Mesenchymal stem cell (in vitro differentiated cells and primary cell): ENCODE measurements around the gene ARAP3.

Experiments used
- DNase-seq: peaks from one replicate; pipeline ENCODE4 v3.0.0-alpha.2; 2013
- H2AFZ ChIP-seq: one replicate; pipeline ENCODE4 v1.6.1; 2013; ENCODE audit warnings: low read depth, mild to moderate bottlenecking, control low read depth, inconsistent platforms, low read length, moderate library complexity
- H2AK5ac ChIP-seq: 2 replicates; pipeline ENCODE4 v1.6.1; 2013; ENCODE audit warnings: low read length, moderate library complexity, mild to moderate bottlenecking, inconsistent platforms; ENCODE audit not compliant: severe bottlenecking
- H2BK120ac ChIP-seq: one replicate; pipeline ENCODE4 v1.6.1; 2013; ENCODE audit warnings: low read depth, mild to moderate bottlenecking, inconsistent platforms, low read length, moderate library complexity
- H2BK12ac ChIP-seq, 2 experiments: one replicate each; pipeline ENCODE4 v1.6.1; 2013; ENCODE audit warnings: inconsistent platforms in 2 of 2, low read length in 2 of 2, mild to moderate bottlenecking in 2 of 2, moderate library complexity in 2 of 2, control low read depth in 1 of 2
- H2BK15ac ChIP-seq: one replicate; pipeline ENCODE4 v1.6.1; 2013; ENCODE audit warnings: mild to moderate bottlenecking, low read depth, inconsistent platforms; ENCODE audit not compliant: poor library complexity, severe bottlenecking
- H2BK5ac ChIP-seq: 2 replicates; pipeline ENCODE4 v1.6.1; 2013; ENCODE audit warnings: low read depth, mild to moderate bottlenecking, low read length, control low read depth, inconsistent platforms; ENCODE audit not compliant: poor library complexity, severe bottlenecking
- H3K14ac ChIP-seq, 2 experiments: one replicate each; pipeline ENCODE4 v1.6.1; 2013; ENCODE audit warnings: inconsistent platforms in 2 of 2, low read length in 2 of 2, control low read depth in 1 of 2, mild to moderate bottlenecking in 1 of 2, moderate library complexity in 1 of 2
- H3K18ac ChIP-seq, 2 experiments: one replicate each; pipeline ENCODE4 v1.6.1; 2013; ENCODE audit warnings: inconsistent platforms in 2 of 2, low read length in 2 of 2, control low read depth in 1 of 2, low read depth in 1 of 2, mild to moderate bottlenecking in 1 of 2
- H3K23ac ChIP-seq, 2 experiments: one replicate each; pipeline ENCODE4 v1.6.1; 2013; ENCODE audit warnings: inconsistent platforms in 2 of 2, low read length in 2 of 2, mild to moderate bottlenecking in 2 of 2, moderate library complexity in 2 of 2, control low read depth in 1 of 2
- H3K27ac ChIP-seq: 2 replicates; pipeline ENCODE4 v1.5.1; 2013; ENCODE audit warnings: mild to moderate bottlenecking, moderate library complexity, low read length, control low read depth, inconsistent platforms; ENCODE audit not compliant: poor library complexity, severe bottlenecking
- H3K27me3 ChIP-seq, 2 experiments: 2 replicates each; pipeline versions ENCODE4 v1.6.1 to v1.7.0; 2013; ENCODE audit warnings: low read length in 2 of 2, mild to moderate bottlenecking in 2 of 2, moderate library complexity in 2 of 2, control low read depth in 1 of 2, inconsistent platforms in 1 of 2; ENCODE audit not compliant: control insufficient read depth in 1 of 2, insufficient read depth in 1 of 2
- H3K36me3 ChIP-seq, 2 experiments: 2 replicates each; pipeline versions ENCODE4 v1.6.1 to v1.7.0; 2013; ENCODE audit warnings: low read length in 2 of 2, control low read depth in 1 of 2, inconsistent platforms in 1 of 2, low read depth in 1 of 2, mild to moderate bottlenecking in 1 of 2; ENCODE audit not compliant: insufficient read depth in 2 of 2, control insufficient read depth in 1 of 2
- H3K4ac ChIP-seq, 2 experiments: one replicate each; pipeline ENCODE4 v1.6.1; 2013; ENCODE audit warnings: inconsistent platforms in 2 of 2, low read length in 2 of 2, mild to moderate bottlenecking in 2 of 2, moderate library complexity in 2 of 2, control low read depth in 1 of 2, low read depth in 1 of 2
- H3K4me1 ChIP-seq: 2 replicates; pipeline ENCODE4 v1.6.1; 2013; ENCODE audit warnings: low read depth, low read length, control low read depth; ENCODE audit not compliant: control insufficient read depth, insufficient read depth
- H3K4me2 ChIP-seq: 2 replicates; pipeline ENCODE4 v1.6.1; 2013; ENCODE audit warnings: low read length, mild to moderate bottlenecking, inconsistent platforms; ENCODE audit not compliant: poor library complexity, severe bottlenecking
- H3K4me3 ChIP-seq, 2 experiments: 2 replicates each; pipeline versions ENCODE4 v1.5.1 to v1.7.0; 2013; ENCODE audit warnings: low read length in 2 of 2, mild to moderate bottlenecking in 2 of 2, control low read depth in 1 of 2, low read depth in 1 of 2; ENCODE audit not compliant: insufficient read depth in 1 of 2
- H3K79me1 ChIP-seq: replicated peaks from 2 replicates; pipeline ENCODE4 v1.6.1; 2013; ENCODE audit warnings: mild to moderate bottlenecking, control low read depth, low read length, inconsistent platforms; ENCODE audit not compliant: poor library complexity, severe bottlenecking
- H3K9ac ChIP-seq: 2 replicates; pipeline ENCODE4 v1.7.0; 2013; ENCODE audit warnings: mild to moderate bottlenecking, low read length, moderate library complexity
- H3K9me3 ChIP-seq: 2 replicates; pipeline ENCODE4 v1.7.0; 2013; ENCODE audit warnings: mild to moderate bottlenecking, low read length; ENCODE audit not compliant: control insufficient read depth
- H4K8ac ChIP-seq: one replicate; pipeline ENCODE4 v1.6.1; 2013; ENCODE audit warnings: inconsistent platforms, mild to moderate bottlenecking, low read length, moderate library complexity
- H4K91ac ChIP-seq: one replicate; pipeline ENCODE4 v1.6.1; 2013; ENCODE audit warnings: mild to moderate bottlenecking, low read length, inconsistent platforms
- WGBS: methylation state at CpG from one replicate; pipeline ENCODE4 v1.1.7; 2013; ENCODE audit warnings: mixed read lengths; 5-methylcytosine and 5-hydroxymethylcytosine counted together

ARAP3 gene

DNA sequence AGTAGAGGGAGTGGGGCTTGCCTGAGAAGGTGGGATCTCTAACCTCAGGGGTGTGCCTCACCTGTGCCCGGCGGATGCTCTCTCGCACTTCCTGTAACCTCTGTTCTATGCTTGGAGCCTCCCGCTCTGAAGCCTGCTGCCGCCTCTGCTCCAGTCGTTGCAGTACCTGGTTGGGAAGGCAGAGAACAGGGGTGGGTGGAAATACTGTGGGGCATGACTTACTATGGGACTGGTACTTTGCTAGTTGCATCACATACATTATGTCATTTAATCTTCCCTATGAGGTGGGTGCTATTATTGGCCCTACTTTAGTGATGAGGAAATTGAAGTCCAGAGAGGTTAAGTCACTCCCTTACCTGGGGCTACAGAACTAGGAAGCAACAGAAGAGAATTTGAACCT is 36.0 kb downstream of the ARAP3 start:
- no peak overlapping the region for H2BK12ac ChIP-seq
- no peak overlapping the region for H3K9ac ChIP-seq
- no peak overlapping the region for H3K27ac ChIP-seq
- H3K9me3 ChIP-seq: no peaks in the 10 kb centered on the region
- no peak overlapping the region for H2AFZ ChIP-seq
- H3K36me3 ChIP-seq: peaks cover 59 to 78% of the 10 kb centered on the region in 2 experiments
- no peak overlapping the region for H2BK15ac ChIP-seq
- no peak overlapping the region for H2BK120ac ChIP-seq
- WGBS: 96% methylated on average over 6 of the region's 6 CpGs
- no peak overlapping the region for H2BK5ac ChIP-seq
- no peak overlapping the region for H3K23ac ChIP-seq
- no peak overlapping the region for H3K4me3 ChIP-seq
- H3K14ac ChIP-seq: no peak overlapping the region
- no peaks in the 10 kb centered on the region for H3K27me3 ChIP-seq
- no peak overlapping the region for H4K91ac ChIP-seq
- no peak for DNase-seq
- peaks cover 20% of the 10 kb centered on the region for H3K4me1 ChIP-seq
- peaks cover 28% of the 10 kb centered on the region for H3K79me1 ChIP-seq
- no peak overlapping the region for H3K4ac ChIP-seq
- no peak overlapping the region for H4K8ac ChIP-seq
- no peak overlapping the region for H3K4me2 ChIP-seq
- no peak overlapping the region for H3K18ac ChIP-seq
- no peak overlapping the region for H2AK5ac ChIP-seq

- no peak overlapping the region for H2BK15ac ChIP-seq
- no peak overlapping the region for H3K4ac ChIP-seq
- no peak overlapping the region for H2AFZ ChIP-seq
- no peak overlapping the region for H2BK12ac ChIP-seq
- no peak overlapping the region for H3K14ac ChIP-seq
- H2AK5ac ChIP-seq: no peak overlapping the region
- H4K91ac ChIP-seq: no peak overlapping the region
- no peak overlapping the region for H3K23ac ChIP-seq
- WGBS: no CpG with 5 or more reads among the region's 2 CpGs
- no peak overlapping the region for H3K27ac ChIP-seq
- peaks cover 25% of the 10 kb centered on the region for H3K4me1 ChIP-seq
- peaks cover 0 to 4% of the 10 kb centered on the region in 2 experiments for H3K27me3 ChIP-seq
- no peak overlapping the region for H2BK120ac ChIP-seq
- no peak overlapping the region for H2BK5ac ChIP-seq
- no peak overlapping the region for H3K4me3 ChIP-seq
- no peak overlapping the region for H3K4me2 ChIP-seq
- no peak overlapping the region for H3K9ac ChIP-seq
- no peak overlapping the region for H3K18ac ChIP-seq
- peaks cover 15% of the 10 kb centered on the region for H3K79me1 ChIP-seq
- no peak overlapping the region for H4K8ac ChIP-seq
- H3K36me3 ChIP-seq: peaks cover 54 to 56% of the 10 kb centered on the region in 2 experiments
- DNase-seq: peak; percentile 64
- no peaks in the 10 kb centered on the region for H3K9me3 ChIP-seq
Measured at GRCh38 chr5:141641634-141642267, 40.3 kb downstream of the ARAP3 start.

- WGBS: 96% methylated on average over 6 of the region's 9 CpGs
- Histone ChIP-seq H3K14ac (no peak overlapping the region), H3K23ac (no peak overlapping the region), H2BK120ac (no peak overlapping the region), H2BK5ac (no peak overlapping the region), H2AFZ (no peak overlapping the region), H2BK15ac (no peak overlapping the region), H3K79me1 (peaks cover 17% of the 10 kb centered on the region), H3K4me1 (peaks cover 30% of the 10 kb centered on the region), H3K27ac (no peak overlapping the region), H4K91ac (no peak overlapping the region), H4K8ac (no peak overlapping the region), H3K9ac (no peak overlapping the region), H3K9me3 (no peaks in the 10 kb centered on the region), H3K27me3 (peaks cover 0 to 4% of the 10 kb centered on the region in 2 experiments), H3K4ac (no peak overlapping the region), H2BK12ac (no peak overlapping the region), H3K18ac (no peak overlapping the region), H2AK5ac (no peak overlapping the region), H3K36me3 (peaks cover 44 to 46% of the 10 kb centered on the region in 2 experiments), H3K4me2 (no peak overlapping the region), H3K4me3 (no peak overlapping the region)
- no peak for DNase-seq
Measured at GRCh38 chr5:141640698-141641097, 41.3 kb downstream of the ARAP3 start.

DNA sequence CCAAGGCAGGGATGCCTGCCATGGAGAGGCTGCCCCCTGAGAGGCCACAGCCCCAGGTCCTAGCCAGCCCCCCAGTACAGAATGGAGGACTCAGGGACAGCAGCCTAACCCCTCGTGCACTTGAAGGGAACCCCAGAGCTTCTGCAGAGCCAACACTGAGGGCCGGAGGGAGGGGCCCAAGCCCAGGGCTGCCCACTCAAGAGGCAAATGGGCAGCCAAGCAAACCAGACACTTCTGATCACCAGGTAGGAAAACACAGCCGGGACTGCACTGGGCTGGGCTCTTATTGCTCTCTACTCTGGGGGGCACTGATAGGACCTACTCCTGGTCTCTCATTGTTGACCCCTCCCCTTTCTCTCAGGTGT is 42.0 kb downstream of the ARAP3 start:
- H3K4me1 ChIP-seq: peaks cover 33% of the 10 kb centered on the region
- no peak overlapping the region for H2AFZ ChIP-seq
- no peak overlapping the region for H4K8ac ChIP-seq
- no peak overlapping the region for H3K23ac ChIP-seq
- no peak overlapping the region for H3K27ac ChIP-seq
- H2BK15ac ChIP-seq: no peak overlapping the region
- H2BK120ac ChIP-seq: no peak overlapping the region
- no peak overlapping the region for H2AK5ac ChIP-seq
- no peak overlapping the region for H3K4me2 ChIP-seq
- peaks cover 0 to 4% of the 10 kb centered on the region in 2 experiments for H3K27me3 ChIP-seq
- H3K9me3 ChIP-seq: no peaks in the 10 kb centered on the region
- H3K9ac ChIP-seq: no peak overlapping the region
- no peak overlapping the region for H3K14ac ChIP-seq
- 100% methylated on average over 3 of the region's 3 CpGs for WGBS
- H3K4me3 ChIP-seq: no peak overlapping the region
- no peak overlapping the region for H2BK12ac ChIP-seq
- H3K36me3 ChIP-seq: peaks cover 39 to 41% of the 10 kb centered on the region in 2 experiments
- peaks cover 18% of the 10 kb centered on the region for H3K79me1 ChIP-seq
- H4K91ac ChIP-seq: no peak overlapping the region
- no peak overlapping the region for H3K18ac ChIP-seq
- no peak overlapping the region for H2BK5ac ChIP-seq
- no peak for DNase-seq
- H3K4ac ChIP-seq: no peak overlapping the region
